ENCODE data around the gene GJD4.

The GJD4 gene

DNA sequence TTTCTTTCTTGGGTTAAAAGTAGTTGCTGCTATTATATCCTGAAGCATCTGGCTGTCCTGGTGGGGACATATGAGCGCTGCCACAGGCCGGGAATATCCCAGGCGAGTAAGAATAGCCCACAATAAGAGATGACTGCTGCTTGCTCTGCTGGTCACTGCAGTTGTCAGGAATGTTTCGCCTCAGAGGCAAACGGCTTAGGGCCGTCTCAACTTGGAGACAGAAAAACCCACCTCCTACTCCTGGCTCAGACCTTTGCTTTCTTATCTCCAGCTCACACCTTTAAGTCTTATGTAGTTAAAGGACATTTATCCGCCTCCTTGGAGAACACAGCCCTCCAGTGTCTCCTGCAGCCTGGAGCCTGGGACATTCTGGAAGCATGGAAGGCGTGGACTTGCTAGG is at the start of gene GJD4:
Gene GJD4 (plus strand): TSS at position 151 of the 400 bp plus-strand sequence. CDS start 227 bp downstream, at position 378.
- no peak for DNase-seq

DNA sequence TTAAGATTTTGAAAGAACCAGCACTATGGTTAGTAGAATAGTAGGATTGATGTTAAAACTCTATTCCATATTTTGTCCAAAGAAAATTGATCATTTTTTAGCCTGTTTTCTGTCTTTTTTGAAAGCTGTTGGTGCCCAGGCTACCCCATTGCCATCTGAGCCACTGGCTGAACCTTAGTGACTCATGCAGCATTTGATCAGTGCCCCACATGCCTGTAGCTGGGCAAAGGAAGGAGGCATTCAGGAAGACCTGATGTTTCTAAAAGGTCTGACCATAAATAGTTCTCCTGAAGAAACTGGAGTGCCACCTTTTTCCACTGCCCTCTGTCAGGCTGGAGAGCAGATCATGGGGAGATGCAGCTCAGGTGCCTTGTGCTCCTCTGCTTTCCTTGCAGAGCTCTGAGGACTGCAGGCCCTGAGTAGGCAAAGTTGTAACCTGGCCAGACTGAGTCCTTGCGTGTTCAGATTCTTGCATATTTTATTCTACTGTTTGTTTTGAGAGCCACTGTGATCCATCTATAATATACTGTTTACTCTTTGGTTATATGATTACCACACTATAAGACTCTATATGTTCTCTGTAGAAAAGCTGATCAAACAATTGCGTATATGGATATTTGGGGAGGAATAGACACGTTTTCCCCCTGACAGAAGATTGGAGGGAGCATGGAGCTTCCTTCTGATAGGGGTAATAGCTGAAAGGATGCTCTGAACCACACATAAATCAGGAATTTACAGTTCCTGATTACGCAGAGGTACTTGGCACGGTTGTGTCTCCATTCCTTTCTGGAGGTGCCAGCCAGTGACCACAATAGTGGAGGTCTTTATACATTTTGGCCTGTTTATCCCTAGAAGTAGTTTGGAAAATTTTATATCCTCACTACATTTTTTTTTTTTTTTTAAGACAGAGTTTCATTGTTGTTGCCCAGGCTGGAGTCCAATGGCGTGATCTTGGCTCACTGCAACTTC is 48.9 kb upstream of the GJD4 start:
- no peak for DNase-seq

- DNase-seq, result no peak
Measured at GRCh38 chr10:35558276-35558675, 46.9 kb upstream of the GJD4 start.

DNA sequence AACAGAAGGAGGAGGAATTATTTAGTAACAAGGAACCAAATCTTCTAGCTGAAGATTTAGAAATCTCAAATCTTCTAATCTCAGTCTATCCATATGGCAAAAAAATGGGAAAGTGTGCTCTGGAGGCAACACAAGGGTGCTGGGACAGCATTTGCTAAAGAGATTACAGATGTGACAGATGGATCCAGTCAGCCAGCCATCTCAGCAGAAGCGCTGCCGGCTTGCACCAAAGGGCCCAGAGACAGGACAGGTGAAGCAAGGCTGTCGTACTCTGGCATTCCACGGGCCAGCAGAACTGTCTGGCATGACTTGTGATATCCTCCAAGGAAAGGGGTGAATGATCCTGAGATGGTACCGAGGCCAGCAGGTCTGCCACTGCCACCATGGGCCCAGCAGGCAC is 45.7 kb upstream of the GJD4 start:
- no peak for DNase-seq

DNA sequence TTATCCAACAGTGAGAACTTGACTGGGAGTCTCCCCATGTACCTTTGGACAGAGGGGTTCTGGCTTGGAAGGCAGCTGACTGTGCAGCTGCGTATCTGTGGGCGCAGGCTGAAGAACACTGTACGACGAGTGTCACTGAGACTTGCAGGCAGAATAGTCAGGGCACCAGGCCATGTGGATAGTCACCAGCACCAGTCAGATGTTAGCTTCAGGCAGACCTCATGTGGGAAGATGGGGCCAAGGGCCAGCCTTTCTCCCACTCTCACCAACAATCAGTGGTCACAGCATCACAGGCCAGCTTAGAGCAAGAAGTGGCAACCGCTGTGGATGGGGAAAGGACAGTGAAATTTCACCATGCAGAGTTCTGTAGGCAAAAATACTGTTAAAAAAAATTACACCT is 43.4 kb upstream of the GJD4 start:
- DNase-seq, result no peak

DNA sequence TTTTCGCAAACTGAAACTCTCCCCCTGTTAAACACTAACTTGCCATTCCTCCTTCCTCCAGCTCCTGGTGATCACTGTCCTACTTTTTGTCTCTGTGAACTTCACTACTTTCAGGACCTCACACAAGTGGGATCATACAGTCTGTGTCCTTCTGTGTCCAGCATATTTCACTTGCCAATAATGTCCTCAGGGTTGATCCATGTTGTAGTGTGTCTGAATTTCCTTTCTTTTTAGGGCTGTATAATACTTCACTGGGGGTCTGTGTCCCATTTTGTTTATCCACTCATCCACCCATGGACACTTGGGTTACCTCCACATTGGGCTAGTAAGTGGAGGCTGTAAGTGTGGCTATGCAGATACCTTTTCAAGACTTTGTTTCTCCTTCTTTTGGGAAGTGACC is 42.7 kb upstream of the GJD4 start:
- DNase-seq, result no peak

DNA sequence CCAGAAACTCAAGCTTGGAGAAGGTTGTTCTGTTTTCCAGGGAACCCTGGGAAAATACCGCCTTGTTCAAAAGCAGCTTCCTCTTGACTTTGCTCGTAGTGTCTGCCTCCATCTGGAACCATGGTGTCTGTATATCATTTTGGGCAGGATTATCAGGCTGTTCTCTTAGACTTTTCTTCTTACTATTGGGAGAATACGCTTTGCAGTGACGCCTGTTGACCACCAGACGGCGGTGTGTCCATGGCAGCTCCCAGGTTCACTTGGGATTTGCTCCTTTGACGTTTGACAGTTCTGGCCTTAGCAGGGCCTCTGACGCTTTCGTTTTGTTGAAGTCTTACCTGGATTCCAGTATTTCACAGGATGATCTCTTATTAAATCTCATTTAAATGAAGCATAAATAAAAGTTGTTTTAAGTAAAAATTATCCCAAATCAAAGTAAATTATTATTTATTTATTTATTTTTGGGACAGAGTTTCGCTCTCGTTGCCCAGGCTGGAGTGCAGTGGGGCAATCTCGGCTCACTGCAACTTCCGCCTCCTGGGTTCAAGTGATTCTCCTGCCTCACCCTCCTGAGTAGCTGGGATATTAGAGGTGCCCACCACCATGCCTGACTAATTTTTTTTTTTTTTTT is 41.8 kb upstream of the GJD4 start:
- no peak for DNase-seq

- no peak for DNase-seq
Measured at GRCh38 chr10:35564341-35564968, 40.7 kb upstream of the GJD4 start.

DNA sequence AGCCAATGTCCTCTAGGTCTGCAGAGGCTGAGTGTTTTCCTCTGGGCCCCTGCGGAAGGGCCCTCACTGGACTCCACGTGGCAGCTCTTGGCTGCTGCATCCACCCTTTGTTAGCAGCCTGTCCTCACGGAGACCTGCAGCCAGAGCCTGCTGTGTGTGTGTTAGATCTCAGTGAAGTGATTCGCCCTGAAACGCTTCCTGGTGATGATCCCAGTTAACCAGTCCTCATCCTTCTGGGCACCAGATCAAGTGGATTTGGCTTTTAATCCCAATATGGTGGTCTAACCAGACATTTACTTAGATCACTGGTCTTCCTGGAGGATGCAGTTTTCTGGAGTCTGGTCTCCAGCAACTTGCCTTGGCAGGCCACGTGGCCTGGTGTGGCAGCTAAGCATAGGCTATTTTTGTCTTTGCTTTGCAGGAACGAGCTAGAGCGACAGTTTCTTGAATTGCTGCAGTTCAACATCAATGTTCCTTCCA is 39.5 kb upstream of the GJD4 start:
- DNase-seq, result no peak

DNA sequence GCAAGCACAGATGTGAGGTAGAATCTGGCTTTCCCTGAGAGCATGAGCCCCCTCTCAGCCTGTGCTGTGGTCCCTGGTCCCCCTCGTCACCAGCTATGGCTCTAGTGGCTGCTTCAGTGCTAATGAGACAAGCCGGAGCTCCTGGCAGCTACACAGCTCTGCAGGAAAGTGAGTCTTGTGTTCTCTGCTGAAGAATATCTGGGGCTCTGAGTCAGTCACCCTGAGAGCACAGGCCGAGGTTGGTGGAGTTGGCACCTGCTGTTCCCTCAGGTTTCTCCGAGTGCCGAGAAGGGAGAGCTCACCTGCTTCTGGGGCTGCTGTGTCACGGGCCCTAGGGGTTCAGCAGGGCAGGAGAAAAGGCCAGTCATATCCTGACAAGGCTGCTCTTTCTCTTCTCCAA is 37.2 kb upstream of the GJD4 start:
- DNase-seq, result no peak

DNA sequence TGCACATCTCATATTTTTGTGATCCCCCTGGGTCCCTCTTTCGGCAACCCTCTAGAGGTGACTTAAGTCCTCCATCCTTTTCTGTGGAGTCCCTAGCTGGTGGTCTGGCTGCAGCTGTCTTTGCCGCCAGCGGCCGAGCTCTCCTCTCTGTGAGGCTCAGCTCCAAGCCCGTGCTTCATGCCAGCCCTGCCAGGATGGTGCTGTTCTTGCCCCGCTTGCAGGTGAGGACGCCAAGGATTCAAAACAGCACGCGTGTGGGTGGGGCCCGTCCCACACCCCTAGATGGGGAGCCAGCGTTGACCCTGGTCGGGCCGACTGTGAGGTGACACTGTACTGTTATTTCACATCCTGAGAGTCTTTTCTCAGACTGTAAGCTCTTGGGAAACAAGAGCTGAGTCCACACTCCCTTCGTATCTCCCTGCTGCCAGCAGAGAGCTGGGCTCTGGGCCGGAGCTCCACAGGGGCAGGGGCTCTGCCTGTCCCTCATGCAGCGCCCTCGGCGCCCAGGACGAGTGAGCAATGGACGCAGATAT is 36.6 kb upstream of the GJD4 start:
- no peak for DNase-seq

- DNase-seq, result no peak
Measured at GRCh38 chr10:35569111-35569707, 35.9 kb upstream of the GJD4 start.

DNA sequence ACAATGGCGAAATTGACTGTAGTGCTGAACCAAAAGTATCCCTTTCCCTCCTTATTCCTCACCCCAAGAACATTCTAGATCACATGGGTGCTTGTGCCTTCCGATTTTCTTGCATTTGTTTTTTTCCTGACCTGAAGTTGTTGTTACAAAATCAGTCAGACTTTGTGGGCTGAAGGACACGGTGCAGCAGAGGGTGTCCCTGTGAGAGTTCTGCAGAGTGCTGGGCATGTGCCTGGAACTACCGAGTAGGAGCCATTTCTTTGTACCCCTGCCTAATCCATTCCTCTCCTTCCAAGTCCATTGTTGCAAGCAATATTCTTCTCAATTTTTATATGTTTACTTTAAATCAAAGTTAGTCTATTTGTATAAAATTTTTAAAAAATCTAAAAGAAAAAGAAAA is 35.3 kb upstream of the GJD4 start:
- no peak for DNase-seq

- no peak for DNase-seq
Measured at GRCh38 chr10:35570397-35570796, 34.7 kb upstream of the GJD4 start.

- DNase-seq, result no peak
Measured at GRCh38 chr10:35572583-35572982, 32.6 kb upstream of the GJD4 start.

DNA sequence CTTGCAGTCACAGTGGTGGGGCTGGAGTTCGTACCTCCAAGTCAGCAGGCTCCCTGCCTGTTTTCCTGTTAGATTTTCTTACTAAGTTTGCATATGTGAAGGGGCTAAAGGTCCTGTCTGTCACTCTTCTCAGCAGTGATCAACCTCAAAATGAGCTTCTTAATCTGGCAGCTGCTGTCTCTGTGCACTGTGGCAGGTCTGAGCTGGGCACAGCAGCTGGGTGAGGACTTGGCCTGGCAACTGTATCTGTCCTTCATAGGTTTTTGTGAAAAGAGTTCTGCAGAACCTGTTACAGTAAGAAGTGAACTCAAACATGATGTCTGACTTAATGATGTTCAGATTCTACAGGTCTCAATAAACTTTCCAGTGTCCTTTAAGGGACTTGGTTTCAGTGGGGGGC is 31.3 kb upstream of the GJD4 start:
- no peak for DNase-seq

DNA sequence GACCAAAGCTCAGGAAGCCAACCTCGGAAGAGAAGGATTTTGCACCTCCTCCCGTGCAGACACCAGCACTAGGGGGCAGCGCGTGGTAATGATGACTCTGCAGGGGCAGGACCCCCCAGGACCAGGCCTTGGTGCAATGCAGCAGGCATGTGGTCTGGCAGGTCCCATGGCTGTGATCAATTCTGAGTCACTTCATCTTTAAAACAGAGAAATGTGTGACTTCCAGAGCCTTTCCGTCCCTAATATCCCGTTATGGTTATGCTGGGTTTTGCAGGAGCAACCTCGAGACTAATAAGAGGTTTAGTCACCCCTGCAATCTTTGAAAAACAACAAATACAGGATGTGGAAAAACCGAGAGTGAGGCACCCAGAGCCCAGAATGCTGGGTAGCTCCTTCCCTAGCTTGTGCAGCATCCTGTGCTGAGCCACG is 30.2 kb upstream of the GJD4 start:
- DNase-seq, result no peak

DNA sequence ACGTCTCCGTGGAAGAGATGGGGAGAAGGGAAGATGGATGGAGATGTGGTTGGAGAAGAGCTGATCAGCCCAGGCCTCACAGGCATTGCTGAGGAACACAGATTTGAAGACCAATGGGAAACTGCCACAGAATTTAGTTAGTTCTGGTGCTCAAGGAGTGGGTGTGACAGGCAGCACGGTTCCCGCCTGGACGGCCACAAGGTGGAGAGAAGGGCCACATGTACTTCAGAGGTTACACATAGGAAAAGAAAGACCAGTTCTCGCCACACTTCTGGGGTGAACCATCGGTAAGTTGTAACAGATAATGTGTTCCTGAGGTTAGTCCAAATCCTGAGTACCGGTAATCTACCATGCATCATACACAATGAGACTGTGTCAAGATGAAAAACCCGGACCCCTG is 29.5 kb upstream of the GJD4 start:
- no peak for DNase-seq

DNA sequence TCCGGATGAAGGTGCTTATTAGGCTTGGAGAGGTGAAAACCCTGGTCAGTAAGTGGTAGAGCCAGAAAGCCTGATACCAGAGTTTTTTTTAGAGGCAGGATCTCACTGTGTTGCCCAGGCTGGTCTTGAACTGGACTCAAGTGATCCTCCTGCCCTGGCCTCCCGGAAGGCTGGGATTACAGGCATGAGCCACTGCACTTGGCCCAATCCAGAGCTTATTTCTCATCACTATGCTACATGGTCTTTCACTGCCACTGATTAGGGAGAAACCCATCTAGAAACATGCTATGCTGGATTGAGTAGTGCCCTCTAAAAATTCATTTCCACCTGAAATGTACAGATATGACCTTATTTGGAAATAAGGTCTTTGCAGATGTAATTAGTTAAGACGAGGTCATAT is 28.4 kb upstream of the GJD4 start:
- DNase-seq, result no peak

- DNase-seq, result no peak
Measured at GRCh38 chr10:35577926-35578617, 27.1 kb upstream of the GJD4 start.

- no peak for DNase-seq
Measured at GRCh38 chr10:35578618-35578956, 26.6 kb upstream of the GJD4 start.

DNA sequence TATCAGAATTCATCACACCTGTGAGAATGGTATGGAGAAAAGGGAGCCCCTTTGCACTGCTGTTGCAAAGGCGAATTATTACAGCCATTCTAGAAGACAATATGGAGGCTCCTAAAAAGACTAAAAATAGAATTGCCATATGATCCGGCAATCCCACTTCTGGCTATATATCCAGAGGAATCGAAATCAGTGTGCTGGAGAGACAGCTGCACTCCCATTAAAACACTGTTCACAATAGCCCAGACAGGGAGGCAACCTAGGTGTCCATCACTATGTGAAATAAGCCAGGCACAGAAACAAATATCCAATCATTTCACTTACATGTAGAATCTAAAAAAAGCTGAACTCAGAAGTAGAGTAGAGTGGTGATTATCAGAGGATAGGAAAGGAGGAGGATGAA is 26.0 kb upstream of the GJD4 start:
- DNase-seq, result no peak

All from NCI-H2081 treated with DMSO at 0.1 percent for 48 hours (cell line).